Naive thymus-derived CD8-positive, alpha-beta T cell (primary cell): ENCODE results near the gene GNA15. TPM values are rescaled to one million over a fixed set of nuclear protein-coding genes. Genes with fewer than 3 reads are reported as not detected.

Experiments used
- ATAC-seq, 2 donors: fragments of 150-1000 bp; cut with Tn5 transposase in 1 of 2; sonication (Bioruptor Pico), chemical (Tn5 transposase) in 1 of 2; 1 replicate in 1 of 2; 2 replicates in 1 of 2; pipeline ENCODE4 v1.10.0; 2021; ENCODE audit warnings: mild to moderate bottlenecking in 2 of 2, moderate library complexity in 2 of 2
- POLR2A ChIA-PET: fragments of 350-600 bp; sonication (Branson Sonifier 250); formaldehyde crosslinking; loops from one replicate; lab custom pipeline; 2021; ENCODE audit warnings: antibody characterized with exemption; lab: Charles Lee
- DNase-seq, 10 donors: peaks; one replicate each; pipeline versions ENCODE4 v3.0.0 to v3.0.0-alpha.2; 2020 to 2022
- H3K27ac Mint-ChIP-seq, 10 donors: one replicate each; pipeline ENCODE4 v1.8.0; 2020 to 2022; ENCODE audit warnings: mild to moderate bottlenecking in 10 of 10, mixed read lengths in 10 of 10, moderate library complexity in 4 of 10, inconsistent platforms in 1 of 10
- H3K27me3 Mint-ChIP-seq, 5 donors: one replicate each; pipeline ENCODE4 v1.8.0; 2021 to 2022; ENCODE audit warnings: mixed read lengths in 5 of 5
- H3K36me3 Mint-ChIP-seq, 3 donors: one replicate each; pipeline ENCODE4 v1.8.0; 2020 to 2022; ENCODE audit warnings: mixed read lengths in 3 of 3, mild to moderate bottlenecking in 2 of 3, inconsistent platforms in 1 of 3
- H3K4me1 Mint-ChIP-seq, 4 donors: one replicate each; pipeline ENCODE4 v1.8.0; 2021 to 2022; ENCODE audit warnings: mixed read lengths in 4 of 4
- H3K4me3 Mint-ChIP-seq, 10 donors: one replicate each; pipeline ENCODE4 v1.8.0; 2020 to 2022; ENCODE audit warnings: mild to moderate bottlenecking in 10 of 10, mixed read lengths in 10 of 10, moderate library complexity in 6 of 10, inconsistent platforms in 1 of 10
- H3K9me3 Mint-ChIP-seq, 9 donors: one replicate each; pipeline ENCODE4 v1.8.0; 2020 to 2022; ENCODE audit warnings: mixed read lengths in 9 of 9, mild to moderate bottlenecking in 3 of 9, inconsistent platforms in 1 of 9, moderate library complexity in 1 of 9
- polyA plus RNA-seq, 3 donors: library from polyadenylated mRNA; unstranded; fragments of 300-500 nt; fragmentation: Illumina TruSeq; gene quantifications; one replicate each; pipeline ENCODE4 v1.2.3, GENCODE V29; 2021
- total RNA-seq, 8 experiments: library from RNA in 2 of 8; stranded (reverse) in 2 of 8; gene quantifications; one replicate each; pipeline ENCODE4 v1.2.3 and lab custom pipeline; 2021 to 2026

GNA15 gene
- total and polyA plus RNA-seq, 5 experiments from 2014 or later = 0.19 to 0.39 (median 0.36) TPM; not detected in 2

DNA sequence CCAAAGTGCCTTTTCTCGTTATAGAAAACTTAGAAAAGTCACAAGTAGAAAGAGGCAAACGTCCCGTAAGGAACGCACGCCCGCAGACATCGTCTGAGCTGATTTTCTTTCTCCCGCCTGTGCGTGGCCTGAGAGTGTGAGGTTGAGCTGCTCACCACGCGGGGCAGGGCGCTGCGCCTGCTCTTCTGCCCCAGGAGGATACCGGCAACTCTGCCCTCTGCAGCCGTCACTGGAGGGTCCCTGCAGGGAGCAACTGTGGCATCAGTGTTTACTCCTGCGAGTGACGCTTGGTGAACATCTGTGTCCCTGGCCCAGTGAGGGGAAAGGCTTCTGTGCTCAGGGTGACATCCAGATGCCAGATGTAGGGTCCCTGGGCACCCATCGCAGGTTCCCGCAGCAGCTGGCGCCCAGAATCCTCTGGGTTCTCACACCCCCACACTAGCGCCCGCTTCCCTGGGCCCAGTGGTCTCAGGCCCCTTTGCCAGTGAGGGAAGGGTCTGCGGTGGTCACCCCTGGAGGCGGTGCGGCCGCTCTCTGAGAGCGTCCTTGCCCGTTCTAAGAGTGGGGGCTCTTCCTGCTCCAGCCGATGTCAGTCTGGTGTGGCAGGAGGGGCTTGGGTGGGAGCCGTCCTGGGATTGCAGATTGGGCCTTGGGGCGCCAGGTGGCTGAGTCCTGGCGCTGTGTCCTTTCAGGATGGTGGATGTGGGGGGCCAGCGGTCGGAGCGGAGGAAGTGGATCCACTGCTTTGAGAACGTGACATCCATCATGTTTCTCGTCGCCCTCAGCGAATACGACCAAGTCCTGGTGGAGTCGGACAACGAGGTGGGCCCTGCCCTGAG is 17.4 kb upstream of the GNA15 start:
- DNase-seq = no peak
- no peak overlapping the region for H3K4me3 Mint-ChIP-seq
- ATAC-seq = no peak
- H3K36me3 Mint-ChIP-seq = no peaks in the 10 kb centered on the region
- no peaks in the 10 kb centered on the region for H3K9me3 Mint-ChIP-seq
- H3K27me3 Mint-ChIP-seq = no peaks in the 10 kb centered on the region
- no peaks in the 10 kb centered on the region for H3K4me1 Mint-ChIP-seq
- POLR2A ChIA-PET = no interaction called here
- H3K27ac Mint-ChIP-seq = no peak overlapping the region

DNA sequence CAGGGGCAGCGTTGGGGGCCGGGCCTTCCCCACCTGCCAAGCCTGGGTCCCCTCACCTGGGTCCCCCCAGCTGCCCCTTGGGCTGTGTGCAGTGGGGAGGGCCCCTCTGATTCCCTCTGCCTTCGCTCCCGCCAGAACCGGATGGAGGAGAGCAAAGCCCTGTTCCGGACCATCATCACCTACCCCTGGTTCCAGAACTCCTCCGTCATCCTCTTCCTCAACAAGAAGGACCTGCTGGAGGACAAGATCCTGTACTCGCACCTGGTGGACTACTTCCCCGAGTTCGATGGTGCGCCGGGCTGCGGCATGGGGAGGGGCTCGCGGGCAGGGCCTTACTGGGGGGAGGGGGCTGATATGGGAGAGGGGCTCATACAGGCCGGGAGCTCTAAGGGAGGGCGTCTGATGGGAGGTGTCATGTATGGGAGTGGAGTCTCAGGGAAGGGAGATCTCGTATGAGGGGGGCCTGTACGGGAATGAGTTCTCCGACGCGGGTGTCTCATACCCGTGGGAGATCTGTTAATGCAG is 16.7 kb upstream of the GNA15 start:
- ATAC-seq (no peak), DNase-seq (no peak)
- H3K4me3 Mint-ChIP-seq = no peak overlapping the region
- no peaks in the 10 kb centered on the region for H3K4me1 Mint-ChIP-seq
- no peaks in the 10 kb centered on the region for H3K9me3 Mint-ChIP-seq
- H3K27ac Mint-ChIP-seq = no peak overlapping the region
- no peaks in the 10 kb centered on the region for H3K36me3 Mint-ChIP-seq
- POLR2A ChIA-PET = interaction anchor here (0.5 kb wide), 1 partner anchor 75 kb away, joined by 3 read pairs; no protein-coding TSS in a partner anchor
- no peaks in the 10 kb centered on the region for H3K27me3 Mint-ChIP-seq

DNA sequence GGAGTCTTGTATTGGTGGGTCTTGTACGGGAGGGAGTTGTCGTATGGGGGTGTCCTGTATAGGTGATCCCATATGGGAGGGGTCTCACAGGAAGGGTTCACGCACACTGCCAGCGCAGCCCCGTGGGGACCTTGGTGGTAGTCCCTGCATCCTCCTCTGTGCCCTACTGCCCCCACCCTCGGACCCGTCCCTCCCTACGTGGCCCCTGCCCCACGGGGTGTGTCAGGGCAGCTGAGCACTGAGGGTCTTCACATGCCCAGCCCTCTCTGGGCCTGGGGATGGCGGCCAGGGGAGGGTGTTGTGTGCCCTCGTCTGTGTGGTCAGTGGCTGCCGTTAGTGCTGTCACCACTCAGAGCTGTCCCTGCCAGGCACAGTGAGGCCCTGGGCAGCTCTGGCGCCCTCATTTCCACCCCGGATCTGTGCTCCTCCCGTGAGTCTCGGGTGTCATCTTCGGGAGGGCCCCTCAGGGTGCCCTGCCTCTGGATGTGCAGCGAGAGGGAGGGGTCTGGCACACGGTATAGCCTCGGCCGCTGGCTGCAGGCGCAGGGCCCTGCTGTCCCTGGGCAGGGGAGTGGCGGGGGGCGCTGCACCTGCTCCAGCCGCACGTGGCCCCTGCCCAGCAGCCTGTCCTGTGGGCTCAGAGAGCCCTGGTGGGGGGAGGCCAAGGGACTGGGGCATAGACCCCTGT is 16.0 kb upstream of the GNA15 start:
- POLR2A ChIA-PET = interaction anchor here (0.5 kb wide), 1 partner anchor 76 kb away, joined by 3 read pairs; no protein-coding TSS in a partner anchor
- Mint-ChIP-seq H3K27ac (no peak overlapping the region), H3K36me3 (no peaks in the 10 kb centered on the region), H3K27me3 (no peaks in the 10 kb centered on the region), H3K4me3 (no peak overlapping the region), H3K4me1 (no peaks in the 10 kb centered on the region), H3K9me3 (no peaks in the 10 kb centered on the region)
- DNase-seq (no peak), ATAC-seq (no peak)

DNA sequence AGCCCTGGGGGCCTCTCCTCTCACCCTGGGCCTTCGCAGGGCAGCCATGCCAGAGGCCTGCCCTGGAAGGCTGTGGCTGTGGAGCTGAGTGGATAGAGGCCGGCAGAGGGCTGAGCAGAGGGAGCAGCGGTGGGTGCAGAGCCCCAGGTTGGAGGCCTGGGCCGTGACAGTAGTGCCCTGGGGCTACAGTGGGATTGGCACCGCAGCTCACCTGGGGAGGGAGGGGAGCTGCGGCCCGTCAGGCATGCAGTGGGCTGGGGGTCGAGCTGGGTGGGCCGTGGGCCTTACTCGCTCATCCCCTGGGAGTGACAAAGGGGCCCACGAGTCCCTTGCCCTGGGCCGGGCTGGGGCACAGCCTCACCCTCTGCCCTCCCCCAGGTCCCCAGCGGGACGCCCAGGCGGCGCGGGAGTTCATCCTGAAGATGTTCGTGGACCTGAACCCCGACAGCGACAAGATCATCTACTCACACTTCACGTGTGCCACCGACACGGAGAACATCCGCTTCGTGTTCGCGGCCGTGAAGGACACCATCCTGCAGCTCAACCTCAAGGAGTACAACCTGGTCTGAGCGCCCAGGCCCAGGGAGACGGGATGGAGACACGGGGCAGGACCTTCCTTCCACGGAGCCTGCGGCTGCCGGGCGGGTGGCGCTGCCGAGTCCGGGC is 15.1 kb upstream of the GNA15 start:
- no peak for DNase-seq
- Mint-ChIP-seq H3K36me3 (no peaks in the 10 kb centered on the region), H3K27me3 (no peaks in the 10 kb centered on the region), H3K27ac (no peak overlapping the region), H3K4me3 (no peak overlapping the region), H3K9me3 (no peaks in the 10 kb centered on the region), H3K4me1 (peaks cover 0 to 4% (median under 1%) of the 10 kb centered on the region in 4 donors)
- ATAC-seq = no peak
- POLR2A ChIA-PET = no interaction called here

DNA sequence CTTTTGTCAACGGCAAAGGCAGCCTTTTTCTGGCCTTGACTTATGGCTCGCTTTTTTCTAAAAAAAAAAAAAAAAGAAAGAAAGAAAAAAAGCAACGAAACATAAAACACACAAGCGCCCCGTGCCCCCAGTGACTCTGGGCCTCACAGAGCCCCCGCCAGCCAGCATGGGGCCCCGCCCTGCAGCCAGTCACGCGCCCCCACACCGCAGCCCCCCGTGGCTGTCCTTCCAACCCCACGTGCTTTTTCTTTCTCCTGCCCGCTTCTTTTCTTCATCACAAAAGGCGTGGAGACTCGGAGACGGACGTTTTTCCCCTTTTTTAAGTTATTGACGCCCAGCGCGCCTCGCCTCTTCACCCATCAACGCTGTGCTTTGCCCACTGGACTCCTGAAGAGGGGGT is 14.4 kb upstream of the GNA15 start:
- no peak for ATAC-seq
- Mint-ChIP-seq H3K4me3 (no peak overlapping the region), H3K36me3 (no peaks in the 10 kb centered on the region), H3K27ac (no peak overlapping the region), H3K4me1 (peaks cover 0 to 4% (median 2%) of the 10 kb centered on the region in 4 donors), H3K27me3 (no peaks in the 10 kb centered on the region), H3K9me3 (no peaks in the 10 kb centered on the region)
- DNase-seq = no peak
- POLR2A ChIA-PET = no interaction called here

DNA sequence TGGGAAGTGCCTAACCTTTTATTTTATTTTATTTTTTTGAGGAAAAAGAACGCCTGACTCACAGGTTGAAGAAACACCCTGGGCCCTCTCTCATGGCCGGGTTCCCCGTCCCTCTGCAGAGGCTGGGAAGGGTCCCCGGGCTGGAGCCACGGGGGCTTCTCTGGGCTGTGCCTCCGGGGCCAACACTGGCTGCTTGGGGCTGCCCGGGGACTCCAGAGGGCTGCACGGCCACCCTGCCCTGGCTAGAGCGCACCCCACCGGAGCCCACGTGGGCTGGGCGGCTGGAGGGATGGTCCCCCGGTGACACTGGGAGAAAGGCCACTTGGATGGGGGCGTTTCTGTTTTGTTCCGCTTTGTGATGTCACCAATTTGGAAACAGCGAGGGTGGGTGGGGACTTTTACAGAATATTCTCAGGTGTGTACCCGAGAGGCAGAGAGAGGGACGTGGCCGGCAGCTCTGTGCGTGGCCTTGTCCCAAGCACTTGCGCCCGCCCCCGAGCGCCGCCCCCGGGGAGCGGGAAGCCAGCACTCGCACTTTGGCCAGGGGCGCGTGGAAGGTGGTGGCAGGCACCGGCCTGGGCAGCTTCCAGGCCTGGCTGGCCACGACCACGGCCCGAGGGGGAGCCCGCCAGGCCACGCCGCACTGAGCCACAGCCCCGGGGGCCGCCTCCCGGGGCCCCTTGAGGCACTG is 13.9 kb upstream of the GNA15 start:
- Mint-ChIP-seq H3K4me3 (no peak overlapping the region), H3K36me3 (no peaks in the 10 kb centered on the region), H3K27me3 (no peaks in the 10 kb centered on the region), H3K27ac (no peak overlapping the region), H3K9me3 (no peaks in the 10 kb centered on the region), H3K4me1 (peaks cover 0 to 4% (median 2%) of the 10 kb centered on the region in 4 donors)
- DNase-seq = no peak
- POLR2A ChIA-PET = no interaction called here
- no peak for ATAC-seq

DNA sequence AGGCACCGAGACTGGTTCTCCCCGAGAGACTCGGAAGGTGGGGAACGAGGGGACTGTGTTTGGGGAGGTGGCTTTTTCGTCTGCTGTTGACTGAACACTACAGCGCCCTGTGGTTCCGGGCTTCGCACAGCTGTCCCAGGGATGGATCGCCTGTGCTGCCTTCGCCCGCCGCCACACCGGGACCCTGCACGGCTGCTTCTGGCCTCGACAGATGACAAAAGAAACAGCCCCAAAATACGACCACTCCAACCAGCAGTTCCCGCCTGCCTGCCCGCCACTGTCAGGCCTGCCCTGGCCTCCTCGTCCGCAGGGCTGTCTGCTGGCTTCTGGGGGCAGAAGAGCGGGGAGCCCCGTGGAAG is 13.3 kb upstream of the GNA15 start:
- peaks cover 0 to 4% (median 2%) of the 10 kb centered on the region in 4 donors for H3K4me1 Mint-ChIP-seq
- no peak overlapping the region for H3K27ac Mint-ChIP-seq
- H3K36me3 Mint-ChIP-seq = no peaks in the 10 kb centered on the region
- no peak overlapping the region for H3K4me3 Mint-ChIP-seq
- no peak for ATAC-seq
- H3K27me3 Mint-ChIP-seq = no peaks in the 10 kb centered on the region
- DNase-seq = no peak
- H3K9me3 Mint-ChIP-seq = no peaks in the 10 kb centered on the region
- POLR2A ChIA-PET = no interaction called here

DNA sequence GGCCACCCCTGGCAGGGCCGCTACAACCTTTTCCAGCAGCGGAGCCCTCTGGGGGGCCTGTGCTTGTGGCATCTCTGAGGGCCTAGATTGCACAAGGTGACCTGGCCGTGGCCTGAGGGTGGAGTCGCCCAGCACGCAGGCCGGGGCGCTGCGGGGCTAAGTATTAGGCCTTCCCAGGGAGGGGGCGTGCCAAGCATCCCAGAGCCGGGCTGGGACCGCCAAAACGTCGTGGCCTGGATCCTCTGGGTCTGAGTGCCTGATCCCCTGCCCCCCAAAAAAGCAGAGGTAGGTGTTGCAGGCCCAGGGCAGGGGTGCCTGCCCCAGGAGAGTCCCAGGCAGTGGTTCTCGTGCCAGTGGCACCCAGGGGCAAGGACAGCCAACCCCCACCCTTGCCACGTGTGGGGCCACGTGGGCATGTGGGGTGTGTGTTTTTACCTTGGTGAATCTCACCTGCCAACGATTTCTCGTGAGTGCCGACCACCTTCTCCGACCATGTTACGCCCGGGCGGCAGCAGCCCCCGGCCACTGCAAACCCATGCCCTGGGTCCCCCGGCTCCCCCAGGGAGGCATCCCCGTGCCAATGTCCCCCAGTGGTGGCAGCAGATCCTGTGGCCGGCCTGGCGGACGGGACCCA is 12.6 kb upstream of the GNA15 start:
- no peak for ATAC-seq
- no peak for DNase-seq
- Mint-ChIP-seq H3K4me3 (no peak overlapping the region), H3K27ac (no peak overlapping the region), H3K27me3 (no peaks in the 10 kb centered on the region), H3K9me3 (no peaks in the 10 kb centered on the region), H3K36me3 (no peaks in the 10 kb centered on the region), H3K4me1 (peaks cover 0 to 4% (median 2%) of the 10 kb centered on the region in 4 donors)
- POLR2A ChIA-PET = no interaction called here

DNA sequence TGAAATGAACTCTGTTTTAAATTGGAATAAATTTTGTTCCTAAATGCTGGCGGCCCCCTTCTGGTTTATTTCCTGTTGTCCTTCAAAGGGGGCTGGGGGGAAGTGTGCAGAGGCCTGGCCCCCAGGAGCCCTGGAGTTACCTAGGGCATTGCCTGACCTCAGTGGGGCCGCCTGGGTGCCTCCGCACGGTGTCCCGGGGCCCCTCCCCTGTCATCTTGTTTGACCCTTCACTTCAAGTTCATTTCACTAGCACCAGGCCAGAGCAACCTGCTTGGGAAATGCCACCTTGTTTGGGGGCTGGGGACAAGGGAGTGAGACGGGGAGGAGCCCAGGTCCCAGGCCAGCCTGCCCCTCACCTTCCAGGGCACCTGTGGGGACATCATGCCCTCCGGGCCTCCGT is 11.9 kb upstream of the GNA15 start:
- no peak overlapping the region for H3K27ac Mint-ChIP-seq
- H3K4me1 Mint-ChIP-seq = peaks cover 0 to 4% (median 2%) of the 10 kb centered on the region in 4 donors
- no peaks in the 10 kb centered on the region for H3K9me3 Mint-ChIP-seq
- no peak for DNase-seq
- no peaks in the 10 kb centered on the region for H3K27me3 Mint-ChIP-seq
- POLR2A ChIA-PET = no interaction called here
- H3K36me3 Mint-ChIP-seq = no peaks in the 10 kb centered on the region
- ATAC-seq = no peak
- no peak overlapping the region for H3K4me3 Mint-ChIP-seq

DNA sequence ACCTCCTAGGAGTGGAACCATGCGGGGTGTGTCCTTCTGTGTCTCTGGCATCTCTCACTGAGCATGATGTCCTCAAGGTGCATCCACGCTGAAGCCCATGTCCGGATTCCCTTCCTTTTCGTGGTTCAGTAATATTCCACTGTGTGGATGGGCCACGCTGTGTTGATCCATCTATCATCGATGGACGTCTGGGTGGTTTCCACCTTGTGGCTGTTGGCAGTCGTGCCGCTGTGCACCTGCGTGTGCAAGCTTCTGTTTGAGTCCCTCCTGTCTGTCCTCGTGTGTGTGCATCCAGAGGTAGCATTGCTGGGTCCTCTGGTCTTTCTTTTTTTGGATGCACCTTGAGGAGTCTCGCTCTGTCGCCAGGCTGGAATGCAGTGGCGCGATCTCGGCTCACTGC is 11.2 kb upstream of the GNA15 start:
- no peaks in the 10 kb centered on the region for H3K9me3 Mint-ChIP-seq
- peaks cover 0 to 8% (median 3%) of the 10 kb centered on the region in 4 donors for H3K4me1 Mint-ChIP-seq
- POLR2A ChIA-PET = no interaction called here
- H3K27me3 Mint-ChIP-seq = no peaks in the 10 kb centered on the region
- no peak overlapping the region for H3K27ac Mint-ChIP-seq
- H3K4me3 Mint-ChIP-seq = no peak overlapping the region
- H3K36me3 Mint-ChIP-seq = no peaks in the 10 kb centered on the region
- DNase-seq (no peak), ATAC-seq (no peak)

DNA sequence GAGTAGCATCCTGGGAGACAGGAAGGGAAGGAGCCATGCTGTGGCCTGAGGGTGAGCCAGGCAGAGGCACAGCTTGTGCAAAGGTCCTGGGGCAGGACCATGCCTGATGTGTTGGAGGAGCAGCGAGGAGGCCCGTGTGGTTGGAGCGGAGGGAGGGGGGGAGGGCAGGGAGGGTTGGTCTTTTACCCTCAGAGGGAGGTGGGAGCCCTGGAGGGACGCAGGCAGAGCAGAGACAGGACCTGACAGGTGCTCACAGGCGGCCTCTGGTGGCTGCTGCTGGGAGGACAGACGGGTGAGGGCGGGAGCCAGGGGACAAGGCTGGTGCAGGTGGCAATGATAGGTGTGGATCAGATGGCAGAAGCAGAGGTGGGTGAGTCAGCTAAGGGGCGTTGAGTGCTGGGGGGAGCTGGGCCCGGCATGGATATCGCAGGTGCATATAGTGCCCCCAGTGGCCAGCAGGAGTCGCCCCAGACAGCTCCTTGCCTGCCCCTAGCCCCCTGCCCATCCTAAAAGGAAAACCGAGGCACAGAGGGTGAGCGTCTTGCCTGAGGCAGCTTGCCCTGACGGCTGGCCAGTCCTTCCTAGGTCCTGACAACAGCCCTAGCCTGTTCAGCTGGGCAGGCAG is 9.8 kb upstream of the GNA15 start:
- peak in 9 of 10 donors; percentile 44 to 65 (median 58) for DNase-seq
- Mint-ChIP-seq H3K36me3 (no peaks in the 10 kb centered on the region), H3K4me1 (peaks cover 0 to 8% (median 3%) of the 10 kb centered on the region in 4 donors), H3K9me3 (no peaks in the 10 kb centered on the region), H3K4me3 (no peak overlapping the region), H3K27me3 (no peaks in the 10 kb centered on the region), H3K27ac (no peak overlapping the region)
- POLR2A ChIA-PET = interaction anchor here (0.6 to 0.7 kb wide), 2 partner anchors 65 to 106 kb away, joined by 3 read pairs; no protein-coding TSS in a partner anchor
- peak; percentile 79 to 86 for ATAC-seq
